Measurements from ENCODE around the gene DIPK1B.

DIPK1B gene

GRCh38 chr9:136738960-136739359 is 26.6 kb downstream of the DIPK1B start:
- no peaks in the 10 kb centered on the region for H3K9me3 ChIP-seq (ENCODE audit: control insufficient read depth in 1 of 2, low read length in 2 of 2)
- H3K4me3 ChIP-seq (ENCODE audit: low read depth in 1 of 2, low read length in 2 of 2), result no peak overlapping the region
- H3K27ac ChIP-seq (ENCODE audit: low read length), result no peak overlapping the region
- peaks cover 12% of the 10 kb centered on the region for H3K27me3 ChIP-seq (ENCODE audit: low read depth, low read length)
- no peaks in the 10 kb centered on the region for H3K36me3 ChIP-seq (ENCODE audit: control insufficient read depth in 1 of 2, insufficient read depth in 2 of 2, low read length in 2 of 2)
- H3K4me1 ChIP-seq (ENCODE audit: control insufficient read depth in 1 of 2, insufficient read depth in 2 of 2, low read length in 2 of 2), result peaks cover 0 to 18% of the 10 kb centered on the region in 2 donors

GRCh38 chr9:136739509-136739908 is 27.1 kb downstream of the DIPK1B start:
- peaks cover 12% of the 10 kb centered on the region for H3K27me3 ChIP-seq (ENCODE audit: low read depth, low read length)
- peaks cover 0 to 18% of the 10 kb centered on the region in 2 donors for H3K4me1 ChIP-seq (ENCODE audit: control insufficient read depth in 1 of 2, insufficient read depth in 2 of 2, low read length in 2 of 2)
- H3K9me3 ChIP-seq (ENCODE audit: control insufficient read depth in 1 of 2, low read length in 2 of 2), result no peaks in the 10 kb centered on the region
- H3K27ac ChIP-seq (ENCODE audit: low read length), result no peak overlapping the region
- no peak overlapping the region for H3K4me3 ChIP-seq (ENCODE audit: low read depth in 1 of 2, low read length in 2 of 2)
- no peaks in the 10 kb centered on the region for H3K36me3 ChIP-seq (ENCODE audit: control insufficient read depth in 1 of 2, insufficient read depth in 2 of 2, low read length in 2 of 2)

GRCh38 chr9:136740069-136740468 is 27.7 kb downstream of the DIPK1B start:
- peaks cover 0 to 18% of the 10 kb centered on the region in 2 donors for H3K4me1 ChIP-seq (ENCODE audit: control insufficient read depth in 1 of 2, insufficient read depth in 2 of 2, low read length in 2 of 2)
- H3K36me3 ChIP-seq (ENCODE audit: control insufficient read depth in 1 of 2, insufficient read depth in 2 of 2, low read length in 2 of 2), result no peaks in the 10 kb centered on the region
- peaks cover 12% of the 10 kb centered on the region for H3K27me3 ChIP-seq (ENCODE audit: low read depth, low read length)
- no peak overlapping the region for H3K27ac ChIP-seq (ENCODE audit: low read length)
- no peak overlapping the region for H3K4me3 ChIP-seq (ENCODE audit: low read depth in 1 of 2, low read length in 2 of 2)
- no peaks in the 10 kb centered on the region for H3K9me3 ChIP-seq (ENCODE audit: control insufficient read depth in 1 of 2, low read length in 2 of 2)

GRCh38 chr9:136740491-136740890 is 28.1 kb downstream of the DIPK1B start:
- Histone ChIP-seq H3K4me1 (ENCODE audit: control insufficient read depth in 1 of 2, insufficient read depth in 2 of 2, low read length in 2 of 2) (peaks cover 0 to 18% of the 10 kb centered on the region in 2 donors), H3K27ac (ENCODE audit: low read length) (no peak overlapping the region), H3K27me3 (ENCODE audit: low read depth, low read length) (peaks cover 12% of the 10 kb centered on the region)

GRCh38 chr9:136740971-136741882 is 28.9 kb downstream of the DIPK1B start:
- Histone ChIP-seq H3K4me3 (ENCODE audit: low read depth in 1 of 2, low read length in 2 of 2) (no peak overlapping the region), H3K27ac (ENCODE audit: low read length) (no peak overlapping the region), H3K27me3 (ENCODE audit: low read depth, low read length) (peaks cover 12% of the 10 kb centered on the region)

More at GRCh38 chr9:136740491-136740890, 28.1 kb downstream of the DIPK1B start:
- Histone ChIP-seq H3K9me3 (ENCODE audit: control insufficient read depth in 1 of 2, low read length in 2 of 2) (no peaks in the 10 kb centered on the region), H3K36me3 (ENCODE audit: control insufficient read depth in 1 of 2, insufficient read depth in 2 of 2, low read length in 2 of 2) (no peaks in the 10 kb centered on the region), H3K4me3 (ENCODE audit: low read depth in 1 of 2, low read length in 2 of 2) (no peak overlapping the region)

GRCh38 chr9:136741883-136742571 is 29.7 kb downstream of the DIPK1B start:
- Histone ChIP-seq H3K4me3 (ENCODE audit: low read depth in 1 of 2, low read length in 2 of 2) (no peak overlapping the region), H3K4me1 (ENCODE audit: control insufficient read depth in 1 of 2, insufficient read depth in 2 of 2, low read length in 2 of 2) (peaks cover 0 to 18% of the 10 kb centered on the region in 2 donors), H3K27me3 (ENCODE audit: low read depth, low read length) (peaks cover 12% of the 10 kb centered on the region), H3K27ac (ENCODE audit: low read length) (no peak overlapping the region), H3K9me3 (ENCODE audit: control insufficient read depth in 1 of 2, low read length in 2 of 2) (no peaks in the 10 kb centered on the region), H3K36me3 (ENCODE audit: control insufficient read depth in 1 of 2, insufficient read depth in 2 of 2, low read length in 2 of 2) (no peaks in the 10 kb centered on the region)

More at GRCh38 chr9:136740971-136741882, 28.9 kb downstream of the DIPK1B start:
- no peaks in the 10 kb centered on the region for H3K9me3 ChIP-seq (ENCODE audit: control insufficient read depth in 1 of 2, low read length in 2 of 2)
- H3K36me3 ChIP-seq (ENCODE audit: control insufficient read depth in 1 of 2, insufficient read depth in 2 of 2, low read length in 2 of 2), result no peaks in the 10 kb centered on the region
- H3K4me1 ChIP-seq (ENCODE audit: control insufficient read depth in 1 of 2, insufficient read depth in 2 of 2, low read length in 2 of 2), result peaks cover 0 to 18% of the 10 kb centered on the region in 2 donors

GRCh38 chr9:136742591-136743391 is 30.4 kb downstream of the DIPK1B start, which contains the start of gene LCN10:
LCN10 (minus strand) TSS chr9:136742940; CDS start chr9:136742903, 37 bp downstream.
- peaks cover 12% of the 10 kb centered on the region for H3K27me3 ChIP-seq (ENCODE audit: low read depth, low read length)
- no peak within 1 kb of the TSS for H3K4me3 ChIP-seq (ENCODE audit: low read depth in 1 of 2, low read length in 2 of 2)
- H3K36me3 ChIP-seq (ENCODE audit: control insufficient read depth in 1 of 2, insufficient read depth in 2 of 2, low read length in 2 of 2), result no peaks in the 10 kb centered on the region
- H3K4me1 ChIP-seq (ENCODE audit: control insufficient read depth in 1 of 2, insufficient read depth in 2 of 2, low read length in 2 of 2), result peaks cover 0 to 18% of the 10 kb centered on the region in 2 donors
- H3K9me3 ChIP-seq (ENCODE audit: control insufficient read depth in 1 of 2, low read length in 2 of 2), result no peaks in the 10 kb centered on the region
- H3K27ac ChIP-seq (ENCODE audit: low read length), result no peak within 1 kb of the TSS

- Histone ChIP-seq H3K4me1 (ENCODE audit: control insufficient read depth in 1 of 2, insufficient read depth in 2 of 2, low read length in 2 of 2) (peaks cover 0 to 18% of the 10 kb centered on the region in 2 donors), H3K9me3 (ENCODE audit: control insufficient read depth in 1 of 2, low read length in 2 of 2) (no peaks in the 10 kb centered on the region), H3K27me3 (ENCODE audit: low read depth, low read length) (peaks cover 12% of the 10 kb centered on the region), H3K36me3 (ENCODE audit: control insufficient read depth in 1 of 2, insufficient read depth in 2 of 2, low read length in 2 of 2) (no peaks in the 10 kb centered on the region), H3K27ac (ENCODE audit: low read length) (no peak overlapping the region), H3K4me3 (ENCODE audit: low read depth in 1 of 2, low read length in 2 of 2) (no peak overlapping the region)
These were observed 31.4 kb downstream of the DIPK1B start for GRCh38 chr9:136743639-136744211.

- H3K27me3 ChIP-seq (ENCODE audit: low read depth, low read length), result peaks cover 12% of the 10 kb centered on the region
- H3K36me3 ChIP-seq (ENCODE audit: control insufficient read depth in 1 of 2, insufficient read depth in 2 of 2, low read length in 2 of 2), result no peaks in the 10 kb centered on the region
- no peak overlapping the region for H3K27ac ChIP-seq (ENCODE audit: low read length)
- H3K4me3 ChIP-seq (ENCODE audit: low read depth in 1 of 2, low read length in 2 of 2), result no peak overlapping the region
- peaks cover 0 to 23% of the 10 kb centered on the region in 2 donors for H3K4me1 ChIP-seq (ENCODE audit: control insufficient read depth in 1 of 2, insufficient read depth in 2 of 2, low read length in 2 of 2)
- H3K9me3 ChIP-seq (ENCODE audit: control insufficient read depth in 1 of 2, low read length in 2 of 2), result no peaks in the 10 kb centered on the region
These were observed 32.4 kb downstream of the DIPK1B start for GRCh38 chr9:136744773-136745172.

GRCh38 chr9:136745389-136746154 is 33.2 kb downstream of the DIPK1B start:
- no peak overlapping the region for H3K27ac ChIP-seq (ENCODE audit: low read length)
- no peak overlapping the region for H3K4me3 ChIP-seq (ENCODE audit: low read depth in 1 of 2, low read length in 2 of 2)
- H3K36me3 ChIP-seq (ENCODE audit: control insufficient read depth in 1 of 2, insufficient read depth in 2 of 2, low read length in 2 of 2), result no peaks in the 10 kb centered on the region
- no peaks in the 10 kb centered on the region for H3K9me3 ChIP-seq (ENCODE audit: control insufficient read depth in 1 of 2, low read length in 2 of 2)
- peaks cover 0 to 23% of the 10 kb centered on the region in 2 donors for H3K4me1 ChIP-seq (ENCODE audit: control insufficient read depth in 1 of 2, insufficient read depth in 2 of 2, low read length in 2 of 2)
- H3K27me3 ChIP-seq (ENCODE audit: low read depth, low read length), result peaks cover 12% of the 10 kb centered on the region
